HepG2 (cell line): Measurements from ENCODE around the gene C2orf15. TPM values are rescaled to one million over a fixed set of nuclear protein-coding genes. Genes with fewer than 3 reads are reported as not detected.

ENCODE experiments used
- FOXC1 ChIP-seq: sonication (generic); formaldehyde crosslinking; IDR thresholded peaks from 2 replicates; pipeline ENCODE4 v1.8.0; 2022; ENCODE audit warnings: mild to moderate bottlenecking, missing genetic modification reagents, borderline replicate concordance
- GATA4 ChIP-seq: sonication (generic); IDR thresholded peaks from 2 replicates; pipeline ENCODE4 v1.6.1; 2016; ENCODE audit warnings: antibody characterized with exemption, low read depth, borderline replicate concordance
- HNRNPUL1 ChIP-seq: fragments of 200-400 bp; formaldehyde crosslinking; IDR thresholded peaks from 2 replicates; pipeline ENCODE4 v1.6.1; 2017; ENCODE audit warnings: low read depth, mild to moderate bottlenecking, low read length, moderate library complexity
- IKZF5 ChIP-seq: IDR thresholded peaks from 2 replicates; pipeline ENCODE4 v1.6.1; 2018; ENCODE audit warnings: missing genetic modification reagents, mild to moderate bottlenecking, missing compliant biosample characterization
- MAX ChIP-seq: IDR thresholded peaks from 2 replicates; pipeline ENCODE4 v1.6.1; 2012; ENCODE audit warnings: inconsistent platforms
- POLR2A ChIP-seq, 2 experiments: IDR thresholded peaks; 2 replicates each; pipeline ENCODE4 v1.6.1; 2011; ENCODE audit warnings: low read depth in 2 of 2, low read length in 2 of 2, mild to moderate bottlenecking in 1 of 2, moderate library complexity in 1 of 2; ENCODE audit not compliant: insufficient read depth in 1 of 2
- PRDM15 ChIP-seq: sonication (generic); formaldehyde crosslinking; IDR thresholded peaks from 2 replicates; pipeline ENCODE4 v1.4.0; 2020; ENCODE audit warnings: missing genetic modification reagents
- RBM22 ChIP-seq: fragments of 200-400 bp; formaldehyde crosslinking; optimal IDR thresholded peaks from 2 replicates; pipeline ENCODE3; 2017; ENCODE audit warnings: mild to moderate bottlenecking, low read length, moderate library complexity
- SAFB2 ChIP-seq: sonication (generic); formaldehyde crosslinking; IDR thresholded peaks from 2 replicates; pipeline ENCODE4 v1.5.1; 2020; ENCODE audit warnings: missing genetic modification reagents, low read depth, mild to moderate bottlenecking, borderline replicate concordance
- SIX1 ChIP-seq: sonication (generic); formaldehyde crosslinking; IDR thresholded peaks from 2 replicates; pipeline ENCODE4 v1.4.0; 2020; ENCODE audit warnings: missing genetic modification reagents, borderline replicate concordance
- ZFY ChIP-seq: sonication (generic); formaldehyde crosslinking; IDR thresholded peaks from 2 replicates; pipeline ENCODE4 v1.4.0; 2020; ENCODE audit warnings: missing genetic modification reagents
- ZNF274 ChIP-seq: sonication (generic); formaldehyde crosslinking; IDR thresholded peaks from 2 replicates; pipeline ENCODE4 v1.5.1; 2020; ENCODE audit warnings: mild to moderate bottlenecking, missing genetic modification reagents
- ZNF30 ChIP-seq: sonication (generic); formaldehyde crosslinking; IDR thresholded peaks from 2 replicates; pipeline ENCODE4 v1.5.0; 2020; ENCODE audit warnings: mild to moderate bottlenecking, missing genetic modification reagents
- ZNF629 ChIP-seq: sonication (generic); formaldehyde crosslinking; conservative IDR thresholded peaks from 2 replicates; pipeline ENCODE4 v1.5.0; 2020; ENCODE audit warnings: missing genetic modification reagents
- polyA plus RNA-seq, 8 experiments: library from polyadenylated mRNA; depleted of rRNA in 3 of 8; stranded (reverse) in 7 of 8; unstranded in 1 of 8; fragments of >200 nt; fragmentation: Illumina TruSeq in 4 of 8; extraction: Trizol in 4 of 8; gene quantifications; 2 replicates each; pipeline versions ENCODE4 v1.2.1 to v1.2.3, GENCODE V29; 2011 to 2016; ENCODE audit warnings: low read depth in 4 of 8, missing spikeins in 1 of 8, mixed read lengths in 1 of 8; ENCODE audit not compliant: insufficient read depth in 1 of 8
- total RNA-seq, 5 experiments: library from RNA; depleted of rRNA; stranded (reverse); fragments of >200 nt; fragmentation: Illumina TruSeq; extraction: Trizol; gene quantifications; 2 replicates each; pipeline ENCODE4 v1.2.3, GENCODE V29; 2016; ENCODE audit warnings: low read depth in 1 of 5
- TF ChIP-seq, protein P1 (sequence below): sonication (generic); formaldehyde crosslinking; conservative IDR thresholded peaks from 2 replicates; pipeline ENCODE4 v1.4.0; 2020; ENCODE audit warnings: missing genetic modification reagents
- TF ChIP-seq, protein P2 (sequence below): sonication (generic); formaldehyde crosslinking; IDR thresholded peaks from 2 replicates; pipeline ENCODE4 v1.4.0; 2020; ENCODE audit warnings: low read depth, mild to moderate bottlenecking, missing genetic modification reagents
- TF ChIP-seq, protein P3 (sequence below): sonication (generic); formaldehyde crosslinking; IDR thresholded peaks from 2 replicates; pipeline ENCODE4 v1.5.0; 2020; ENCODE audit warnings: mild to moderate bottlenecking, missing genetic modification reagents

The C2orf15 gene
- total and polyA plus RNA-seq, 2 of the 13 experiments (the other 11 are each of a cell fraction or from before 2014, with no cell fraction given), result 5.5 to 8.3 TPM

- TF ChIP-seq ZNF629 (CRISPR knock-in tag) (no peak), HNRNPUL1 (no peak), MAX (peak; percentile 82), SAFB2 (peak; percentile 98; the same call in 1 of the 2 replicates), FOXC1 (CRISPR knock-in tag) (peak; percentile 90), ZFY (CRISPR knock-in tag) (peak; percentile 69), RBM22 (no peak), GATA4 (peak; percentile 36), ZNF274 (CRISPR knock-in tag) (peak; percentile 43; the same call in 1 of the 2 replicates), PRDM15 (CRISPR knock-in tag) (peak; percentile 38; the same call in 1 of the 2 replicates), IKZF5 (CRISPR knock-in tag) (peak; percentile 84), ZNF30 (peak; percentile 22; the same call in 1 of the 2 replicates), POLR2A (IDR thresholded peaks at IDR 0.05; ENCODE audit: insufficient read depth in 1 of 2, low read depth in 2 of 2, low read length in 2 of 2) (peak; percentile 89 to 99), SIX1 (CRISPR knock-in tag) (no peak; the same call in 1 of the 2 replicates)
- TF ChIP-seq, protein P1, sequence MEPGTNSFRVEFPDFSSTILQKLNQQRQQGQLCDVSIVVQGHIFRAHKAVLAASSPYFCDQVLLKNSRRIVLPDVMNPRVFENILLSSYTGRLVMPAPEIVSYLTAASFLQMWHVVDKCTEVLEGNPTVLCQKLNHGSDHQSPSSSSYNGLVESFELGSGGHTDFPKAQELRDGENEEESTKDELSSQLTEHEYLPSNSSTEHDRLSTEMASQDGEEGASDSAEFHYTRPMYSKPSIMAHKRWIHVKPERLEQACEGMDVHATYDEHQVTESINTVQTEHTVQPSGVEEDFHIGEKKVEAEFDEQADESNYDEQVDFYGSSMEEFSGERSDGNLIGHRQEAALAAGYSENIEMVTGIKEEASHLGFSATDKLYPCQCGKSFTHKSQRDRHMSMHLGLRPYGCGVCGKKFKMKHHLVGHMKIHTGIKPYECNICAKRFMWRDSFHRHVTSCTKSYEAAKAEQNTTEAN, result peak; percentile 88
- TF ChIP-seq, protein P2, sequence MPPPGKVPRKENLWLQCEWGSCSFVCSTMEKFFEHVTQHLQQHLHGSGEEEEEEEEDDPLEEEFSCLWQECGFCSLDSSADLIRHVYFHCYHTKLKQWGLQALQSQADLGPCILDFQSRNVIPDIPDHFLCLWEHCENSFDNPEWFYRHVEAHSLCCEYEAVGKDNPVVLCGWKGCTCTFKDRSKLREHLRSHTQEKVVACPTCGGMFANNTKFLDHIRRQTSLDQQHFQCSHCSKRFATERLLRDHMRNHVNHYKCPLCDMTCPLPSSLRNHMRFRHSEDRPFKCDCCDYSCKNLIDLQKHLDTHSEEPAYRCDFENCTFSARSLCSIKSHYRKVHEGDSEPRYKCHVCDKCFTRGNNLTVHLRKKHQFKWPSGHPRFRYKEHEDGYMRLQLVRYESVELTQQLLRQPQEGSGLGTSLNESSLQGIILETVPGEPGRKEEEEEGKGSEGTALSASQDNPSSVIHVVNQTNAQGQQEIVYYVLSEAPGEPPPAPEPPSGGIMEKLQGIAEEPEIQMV (CRISPR knock-in tag), result peak; percentile 76; the same call in 1 of the 2 replicates
- TF ChIP-seq, protein P3, sequence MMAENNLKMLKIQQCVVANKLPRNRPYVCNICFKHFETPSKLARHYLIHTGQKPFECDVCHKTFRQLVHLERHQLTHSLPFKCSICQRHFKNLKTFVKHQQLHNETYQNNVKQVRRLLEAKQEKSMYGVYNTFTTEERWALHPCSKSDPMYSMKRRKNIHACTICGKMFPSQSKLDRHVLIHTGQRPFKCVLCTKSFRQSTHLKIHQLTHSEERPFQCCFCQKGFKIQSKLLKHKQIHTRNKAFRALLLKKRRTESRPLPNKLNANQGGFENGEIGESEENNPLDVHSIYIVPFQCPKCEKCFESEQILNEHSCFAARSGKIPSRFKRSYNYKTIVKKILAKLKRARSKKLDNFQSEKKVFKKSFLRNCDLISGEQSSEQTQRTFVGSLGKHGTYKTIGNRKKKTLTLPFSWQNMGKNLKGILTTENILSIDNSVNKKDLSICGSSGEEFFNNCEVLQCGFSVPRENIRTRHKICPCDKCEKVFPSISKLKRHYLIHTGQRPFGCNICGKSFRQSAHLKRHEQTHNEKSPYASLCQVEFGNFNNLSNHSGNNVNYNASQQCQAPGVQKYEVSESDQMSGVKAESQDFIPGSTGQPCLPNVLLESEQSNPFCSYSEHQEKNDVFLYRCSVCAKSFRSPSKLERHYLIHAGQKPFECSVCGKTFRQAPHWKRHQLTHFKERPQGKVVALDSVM (CRISPR knock-in tag), result peak; percentile 75
Observed at GRCh38 chr2:99141110-99142108, at the start of gene C2orf15 (continued).
